HL-60 (cell line): Measurements from ENCODE around the gene SOAT2.

ENCODE experiments used
- CTCF ChIP-seq: IDR thresholded peaks from one replicate; pipeline ENCODE4 v1.5.1; 2011; ENCODE audit warnings: low read length, control low read depth, inconsistent platforms; ENCODE audit not compliant: insufficient read depth
- GABPA ChIP-seq: IDR thresholded peaks from 2 replicates; pipeline ENCODE4 v1.6.1; 2012; ENCODE audit warnings: low read depth
- POLR2AphosphoS5 ChIP-seq: IDR thresholded peaks from 2 replicates; pipeline ENCODE4 v1.6.1; 2012; ENCODE audit warnings: low read depth
- REST ChIP-seq: IDR thresholded peaks from 2 replicates; pipeline ENCODE4 v1.6.1; 2012; ENCODE audit warnings: low read depth; ENCODE audit not compliant: insufficient replicate concordance
- SPI1 ChIP-seq: IDR thresholded peaks from 2 replicates; pipeline ENCODE4 v1.6.1; 2012; ENCODE audit warnings: low read depth, mild to moderate bottlenecking, borderline replicate concordance

GRCh38 chr12:53171725-53172329 is 68.5 kb downstream of the SOAT2 start:
- TF ChIP-seq CTCF (no peak), POLR2AphosphoS5 (no peak), REST (no peak), SPI1 (no peak), GABPA (no peak)
